Body of pancreas (tissue), 4 donors: Measurements from ENCODE around the gene WDR7.

Source experiments
- CTCF ChIP-seq, 7 experiments: fragments of 450-650 bp in 4 of 7; fragments of 200-600 bp in 3 of 7; sonication (generic) in 3 of 7; IDR thresholded peaks; one replicate each; pipeline ENCODE4 v1.5.1; 2016 to 2019; ENCODE audit warnings: antibody characterized with exemption in 7 of 7
- POLR2A ChIP-seq, 3 donors: fragments of 450-650 bp; IDR thresholded peaks; one replicate each; pipeline ENCODE4 v1.6.1; 2016; ENCODE audit warnings: antibody characterized with exemption in 3 of 3, mild to moderate bottlenecking in 2 of 3

- TF ChIP-seq POLR2A (IDR thresholded peaks at IDR 0.05), result no peak
- TF ChIP-seq CTCF (IDR thresholded peaks at IDR 0.05), result no peak
Measured at GRCh38 chr18:56641714-56642337, 9.3 kb upstream of the WDR7 start.
